Measurements from ENCODE around the gene CPNE6. TPM values are rescaled to one million over a fixed set of nuclear protein-coding genes. Genes with fewer than 3 reads are reported as not detected.

The CPNE6 gene
- total and polyA plus RNA-seq, 2 of the 13 experiments (the other 11 are each of a cell fraction or from before 2014, with no cell fraction given): not detected

GRCh38 chr14:24114532-24115421 lies 43.4 kb downstream of the CPNE6 start, which contains the start of the genes DCAF11 and NRL (continued):
- TF ChIP-seq PAX8 (CRISPR knock-in tag; IDR thresholded peaks at IDR 0.05; ENCODE audit: borderline replicate concordance) (peak; percentile 83; the same call in 1 of the 2 replicates), NFE2L2 (IDR thresholded peaks at IDR 0.05; ENCODE audit: low read length) (no peak; the same call in 1 of the 2 replicates), RAD51 (IDR thresholded peaks at IDR 0.05; ENCODE audit: borderline replicate concordance) (peak; percentile 93), HMG20A (CRISPR knock-in tag; IDR thresholded peaks at IDR 0.05; ENCODE audit: borderline replicate concordance) (no peak; the same call in 1 of the 2 replicates), ZNF318 (CRISPR knock-in tag; IDR thresholded peaks at IDR 0.05) (peak; percentile 91; the same call in 1 of the 2 replicates), ZNF383 (CRISPR knock-in tag; IDR thresholded peaks at IDR 0.05; ENCODE audit: borderline replicate concordance) (no peak), ZNF580 (CRISPR knock-in tag; IDR thresholded peaks at IDR 0.05; ENCODE audit: borderline replicate concordance, low read depth) (peak; percentile 99), ZNF367 (CRISPR knock-in tag; IDR thresholded peaks at IDR 0.05; ENCODE audit: borderline replicate concordance) (no peak; the same call in 1 of the 2 replicates), TFAP4 (IDR thresholded peaks at IDR 0.05; ENCODE audit: borderline replicate concordance, low read depth) (peak; percentile 19; the same call in 1 of the 2 replicates), ZBTB44 (CRISPR knock-in tag; IDR thresholded peaks at IDR 0.05) (peak; percentile 82; the same call in 1 of the 2 replicates), CSRNP2 (CRISPR knock-in tag; conservative IDR thresholded peaks at IDR 0.05; ENCODE audit: low read depth) (no peak)

Data from HepG2 (cell line).